SKM-1 (cell line): Measurements from ENCODE around the gene KIAA0408.
"Not testable (repeated sequence)": the region's sequence is repeated elsewhere in the genome, so short reads cannot be mapped to it uniquely, and the experiment has no call there.

ENCODE experiments used
- DNase-seq: peaks from one replicate; lab custom pipeline; 2025; ENCODE audit not compliant: unreplicated experiment; lab: John Stamatoyannopoulos, UW

The KIAA0408 gene

GRCh38 chr6:127464161-127464880 lies 5.1 kb upstream of the KIAA0408 start:
- no peak for DNase-seq

- no peak for DNase-seq
Measured at GRCh38 chr6:127463056-127463455, 3.9 kb upstream of the KIAA0408 start.

- DNase-seq = no peak
Measured at GRCh38 chr6:127462376-127462775, 3.2 kb upstream of the KIAA0408 start.

- DNase-seq = no peak
Measured at GRCh38 chr6:127460465-127460864, 1.3 kb upstream of the KIAA0408 start.

- no peak for DNase-seq
Measured at GRCh38 chr6:127458817-127459216, 372 bp downstream of the KIAA0408 start.

- no peak for DNase-seq
Measured at GRCh38 chr6:127458222-127458621, 967 bp downstream of the KIAA0408 start.

GRCh38 chr6:127457456-127458064 lies 1.6 kb downstream of the KIAA0408 start:
- peak; percentile 97 for DNase-seq

GRCh38 chr6:127456465-127456864 lies 2.7 kb downstream of the KIAA0408 start:
- DNase-seq = no peak

- no peak for DNase-seq
Measured at GRCh38 chr6:127453845-127454619, 5.2 kb downstream of the KIAA0408 start.

GRCh38 chr6:127452803-127453202 lies 6.4 kb downstream of the KIAA0408 start:
- no peak for DNase-seq

GRCh38 chr6:127451388-127451787 lies 7.8 kb downstream of the KIAA0408 start:
- DNase-seq = no peak

- DNase-seq = no peak
Measured at GRCh38 chr6:127447780-127448179, 11.4 kb downstream of the KIAA0408 start.

GRCh38 chr6:127446356-127446755 lies 12.8 kb downstream of the KIAA0408 start:
- DNase-seq = no peak

GRCh38 chr6:127441881-127442280 lies 17.3 kb downstream of the KIAA0408 start:
- DNase-seq = no peak

- no peak for DNase-seq
Measured at GRCh38 chr6:127439718-127440117, 19.5 kb downstream of the KIAA0408 start.

GRCh38 chr6:127436578-127437110 lies 22.5 kb downstream of the KIAA0408 start:
- no peak for DNase-seq

- no peak for DNase-seq
Measured at GRCh38 chr6:127435626-127436220, 23.5 kb downstream of the KIAA0408 start.

GRCh38 chr6:127434651-127435050 lies 24.5 kb downstream of the KIAA0408 start:
- no peak for DNase-seq

- not testable (repeated sequence) for DNase-seq
Measured at GRCh38 chr6:127428562-127428961, 30.6 kb downstream of the KIAA0408 start.

GRCh38 chr6:127423921-127424320 lies 35.3 kb downstream of the KIAA0408 start:
- DNase-seq = no peak

- DNase-seq = not testable (repeated sequence)
Measured at GRCh38 chr6:127421164-127421563, 38.0 kb downstream of the KIAA0408 start.
